ENCODE data around the gene ZDHHC5. TPM values are rescaled to one million over a fixed set of nuclear protein-coding genes. Genes with fewer than 3 reads are reported as not detected.

The ZDHHC5 gene
- total and polyA plus RNA-seq, 2 donors (not counting 1 experiment from before 2014, with no cell fraction given): 31.5 to 53.8 TPM

DNA sequence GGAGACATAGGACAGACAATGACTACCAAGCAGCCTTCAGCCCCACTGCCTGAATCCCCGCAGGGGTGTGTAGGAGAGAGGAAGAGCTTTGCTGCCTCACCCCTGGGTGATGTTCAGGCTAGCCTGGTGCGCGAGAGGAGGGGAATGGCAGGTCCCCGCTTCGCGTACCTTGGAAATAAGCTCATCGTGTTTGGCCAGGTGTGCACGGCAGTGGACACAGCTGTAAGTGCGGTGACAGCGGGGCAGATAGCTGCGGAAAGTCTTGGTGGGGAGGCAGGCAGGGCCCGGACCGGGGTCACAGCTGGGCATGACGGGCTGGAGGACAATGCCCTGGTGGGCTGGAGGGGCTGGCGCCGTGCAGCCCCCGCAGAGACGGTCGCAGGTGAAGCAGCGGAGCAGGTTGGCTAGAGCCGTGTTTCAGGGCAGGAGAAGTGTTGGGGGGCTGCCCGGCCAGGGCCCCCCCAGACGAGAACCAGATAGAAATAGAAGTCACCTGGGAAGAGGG, 21.1 kb upstream of the ZDHHC5 start:
- intact Hi-C loops (cut with micrococcal nuclease): no loop called here
- no peak for TF ChIP-seq EZH2 (IDR thresholded peaks at IDR 0.05; ENCODE audit: borderline replicate concordance, insufficient read depth, low read depth, low read length, poor library complexity, severe bottlenecking)
- TF ChIP-seq, protein P1, sequence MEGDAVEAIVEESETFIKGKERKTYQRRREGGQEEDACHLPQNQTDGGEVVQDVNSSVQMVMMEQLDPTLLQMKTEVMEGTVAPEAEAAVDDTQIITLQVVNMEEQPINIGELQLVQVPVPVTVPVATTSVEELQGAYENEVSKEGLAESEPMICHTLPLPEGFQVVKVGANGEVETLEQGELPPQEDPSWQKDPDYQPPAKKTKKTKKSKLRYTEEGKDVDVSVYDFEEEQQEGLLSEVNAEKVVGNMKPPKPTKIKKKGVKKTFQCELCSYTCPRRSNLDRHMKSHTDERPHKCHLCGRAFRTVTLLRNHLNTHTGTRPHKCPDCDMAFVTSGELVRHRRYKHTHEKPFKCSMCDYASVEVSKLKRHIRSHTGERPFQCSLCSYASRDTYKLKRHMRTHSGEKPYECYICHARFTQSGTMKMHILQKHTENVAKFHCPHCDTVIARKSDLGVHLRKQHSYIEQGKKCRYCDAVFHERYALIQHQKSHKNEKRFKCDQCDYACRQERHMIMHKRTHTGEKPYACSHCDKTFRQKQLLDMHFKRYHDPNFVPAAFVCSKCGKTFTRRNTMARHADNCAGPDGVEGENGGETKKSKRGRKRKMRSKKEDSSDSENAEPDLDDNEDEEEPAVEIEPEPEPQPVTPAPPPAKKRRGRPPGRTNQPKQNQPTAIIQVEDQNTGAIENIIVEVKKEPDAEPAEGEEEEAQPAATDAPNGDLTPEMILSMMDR (IDR thresholded peaks at IDR 0.05): no peak
- Mint-ChIP-seq H3K27me3 (peaks cover 85% of the 10 kb centered on the region), H3K4me1 (peaks cover 42% of the 10 kb centered on the region), H3K27ac (no peak overlapping the region), H3K9me3 (ENCODE audit: insufficient read depth) (no peaks in the 10 kb centered on the region), H3K4me3 (peak overlapping the region; percentile 24)
- H4K20me1 ChIP-seq (ENCODE audit: control insufficient read depth, insufficient read depth, low read length, poor library complexity, severe bottlenecking): no peaks in the 10 kb centered on the region
- no peak overlapping the region for H3K9ac ChIP-seq (ENCODE audit: low read length)
- H3K4me3 ChIP-seq (ENCODE audit: control extremely low read depth in 1 of 5, extremely low read depth in 1 of 5, insufficient read depth in 1 of 5, low read depth in 2 of 5, low read length in 4 of 5): no peak overlapping the region
- H3K4me2 ChIP-seq (replicated peaks; ENCODE audit: low read depth, low read length, poor library complexity, severe bottlenecking): peak overlapping the region; percentile 4
- H3K79me2 ChIP-seq (ENCODE audit: control insufficient read depth, insufficient read depth, low read length): no peaks in the 10 kb centered on the region
- CTCF ChIA-PET: interaction anchor here (0.6 to 1.9 kb wide), 8 partner anchors 10 to 301 kb away, joined by 3 to 8 read pairs (median 6); no protein-coding TSS in a partner anchor
- no peaks in the 10 kb centered on the region for H3K36me3 ChIP-seq (replicated peaks in 1 of 2; ENCODE audit: control extremely low read depth in 1 of 2, control insufficient read depth in 1 of 2, extremely low read depth in 1 of 2, insufficient read depth in 2 of 2, low read length in 1 of 2)
- H3K9me3 ChIP-seq (ENCODE audit: control extremely low read depth in 1 of 3, control insufficient read depth in 2 of 3, insufficient read depth in 1 of 3, low read length in 2 of 3): peaks cover 0 to 11% (median 0%) of the 10 kb centered on the region in 3 donors
- H2AFZ ChIP-seq (ENCODE audit: insufficient read depth, low read depth, low read length, poor library complexity, severe bottlenecking): peak overlapping the region; percentile 19
- ATAC-seq (ENCODE audit: low read depth) (no peak), DNase-seq (no peak)
- H3K27me3 ChIP-seq (replicated peaks in 1 of 4; ENCODE audit: control extremely low read depth in 1 of 4, control insufficient read depth in 3 of 4, insufficient read depth in 4 of 4, low read length in 3 of 4): peaks cover 0 to 73% (median 54%) of the 10 kb centered on the region in 4 experiments
- 7% methylated on average over 21 of the region's 23 CpGs for WGBS (ENCODE audit: insufficient coverage)
- POLR2A ChIA-PET: no interaction called here
- no peak overlapping the region for H3K27ac ChIP-seq (ENCODE audit: low read length in 2 of 2)
- H3K4me1 ChIP-seq (ENCODE audit: control insufficient read depth in 2 of 2, insufficient read depth in 2 of 2, low read length in 2 of 2): peaks cover 46 to 48% of the 10 kb centered on the region in 2 donors

DNA sequence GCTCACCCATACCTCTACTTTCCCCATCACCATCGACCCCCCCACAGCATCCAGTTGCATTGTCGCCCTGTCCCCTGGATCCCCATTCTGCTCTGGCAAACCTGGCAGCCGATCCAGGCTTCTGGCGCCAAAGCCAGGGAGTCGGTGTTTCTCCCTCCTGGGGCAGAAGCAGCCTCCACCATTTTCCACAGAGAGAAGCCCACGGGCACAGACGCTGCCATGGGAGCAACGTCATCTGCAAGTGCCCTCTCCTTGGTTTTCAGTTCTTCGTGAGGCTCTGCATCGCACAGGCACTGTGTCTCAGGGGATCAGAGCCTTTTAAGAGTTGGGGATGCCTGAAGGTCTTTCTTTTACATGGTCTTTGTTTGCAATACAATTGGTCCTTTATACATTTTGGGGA, 20.5 kb upstream of the ZDHHC5 start:
- H3K27ac ChIP-seq (ENCODE audit: low read length in 2 of 2): no peak overlapping the region
- H3K4me1 ChIP-seq (ENCODE audit: control insufficient read depth in 2 of 2, insufficient read depth in 2 of 2, low read length in 2 of 2): peaks cover 46 to 48% of the 10 kb centered on the region in 2 donors
- 5% methylated on average over 9 of the region's 10 CpGs for WGBS (ENCODE audit: insufficient coverage)
- H3K9ac ChIP-seq (ENCODE audit: low read length): no peak overlapping the region
- DNase-seq: no peak
- ChIA-PET POLR2A (no interaction called here), CTCF (interaction anchor here (0.6 to 1.9 kb wide), 10 partner anchors 9 to 302 kb away, joined by 3 to 8 read pairs (median 4); no protein-coding TSS in a partner anchor)
- H3K4me1 Mint-ChIP-seq: peaks cover 42% of the 10 kb centered on the region
- H3K4me3 ChIP-seq (ENCODE audit: control extremely low read depth in 1 of 5, extremely low read depth in 1 of 5, insufficient read depth in 1 of 5, low read depth in 2 of 5, low read length in 4 of 5): no peak overlapping the region
- H3K9me3 ChIP-seq (ENCODE audit: control extremely low read depth in 1 of 3, control insufficient read depth in 2 of 3, insufficient read depth in 1 of 3, low read length in 2 of 3): peaks cover 0 to 11% (median 0%) of the 10 kb centered on the region in 3 donors
- H3K27me3 Mint-ChIP-seq: peaks cover 85% of the 10 kb centered on the region
- no peak overlapping the region for H3K4me3 Mint-ChIP-seq
- H3K79me2 ChIP-seq (ENCODE audit: control insufficient read depth, insufficient read depth, low read length): no peaks in the 10 kb centered on the region
- no peaks in the 10 kb centered on the region for H4K20me1 ChIP-seq (ENCODE audit: control insufficient read depth, insufficient read depth, low read length, poor library complexity, severe bottlenecking)
- peak overlapping the region; percentile 4 for H3K4me2 ChIP-seq (replicated peaks; ENCODE audit: low read depth, low read length, poor library complexity, severe bottlenecking)
- no peak for ATAC-seq (ENCODE audit: low read depth)
- no peaks in the 10 kb centered on the region for H3K36me3 ChIP-seq (replicated peaks in 1 of 2; ENCODE audit: control extremely low read depth in 1 of 2, control insufficient read depth in 1 of 2, extremely low read depth in 1 of 2, insufficient read depth in 2 of 2, low read length in 1 of 2)
- no peak for TF ChIP-seq EZH2 (IDR thresholded peaks at IDR 0.05; ENCODE audit: borderline replicate concordance, insufficient read depth, low read depth, low read length, poor library complexity, severe bottlenecking)
- TF ChIP-seq, protein P1 (IDR thresholded peaks at IDR 0.05): no peak
- no peak overlapping the region for H3K27ac Mint-ChIP-seq
- no peaks in the 10 kb centered on the region for H3K9me3 Mint-ChIP-seq (ENCODE audit: insufficient read depth)
- H3K27me3 ChIP-seq (replicated peaks in 1 of 4; ENCODE audit: control extremely low read depth in 1 of 4, control insufficient read depth in 3 of 4, insufficient read depth in 4 of 4, low read length in 3 of 4): peaks cover 0 to 73% (median 54%) of the 10 kb centered on the region in 4 experiments
- H2AFZ ChIP-seq (ENCODE audit: insufficient read depth, low read depth, low read length, poor library complexity, severe bottlenecking): no peak overlapping the region
- intact Hi-C loops (cut with micrococcal nuclease): no loop called here
